ENCODE results near the gene CSTB. TPM values are rescaled to one million over a fixed set of nuclear protein-coding genes. Genes with fewer than 3 reads are reported as not detected.

The CSTB gene
- total RNA-seq, 2 donors from 2014 or later, result 13.3 to 34.7 TPM

- Histone ChIP-seq H3K27me3 (replicated peaks; ENCODE audit: insufficient read depth) (no peaks in the 10 kb centered on the region), H3K27ac (no peak overlapping the region), H3K9me3 (no peaks in the 10 kb centered on the region), H3K36me3 (no peaks in the 10 kb centered on the region), H3K4me1 (replicated peaks) (peaks cover 7% of the 10 kb centered on the region), H3K4me3 (no peak overlapping the region)
- TF ChIP-seq POLR2A (IDR thresholded peaks at IDR 0.05), result no peak
- no peak for TF ChIP-seq CTCF (IDR thresholded peaks at IDR 0.05)
- no peak for TF ChIP-seq POLR2AphosphoS5 (IDR thresholded peaks at IDR 0.05)
- 46% methylated on average over 26 of the region's 26 CpGs for WGBS
- intact Hi-C loops (cut with DNase I), result loop anchor here (1.0 to 10.0 kb wide), 2 partner anchors 125 to 165 kb away; no protein-coding TSS in a partner anchor
- DNase-seq (ENCODE audit: low spot score), result no peak
Observed at GRCh38 chr21:43809853-43810504, 33.9 kb upstream of the CSTB start.

- WGBS, result 54% methylated on average over 16 of the region's 16 CpGs
- peaks cover 7% of the 10 kb centered on the region for H3K4me1 ChIP-seq (replicated peaks)
- intact Hi-C loops (cut with DNase I), result no loop called here
Observed at GRCh38 chr21:43809346-43809799, 33.3 kb upstream of the CSTB start.

GRCh38 chr21:43808832-43809251 lies 32.7 kb upstream of the CSTB start:
- DNase-seq (ENCODE audit: low spot score), result peak; percentile 49
- H3K4me3 ChIP-seq, result no peak overlapping the region
- intact Hi-C loops (cut with DNase I), result no loop called here
- no peak overlapping the region for H3K27ac ChIP-seq
- H3K27me3 ChIP-seq (replicated peaks; ENCODE audit: insufficient read depth), result no peaks in the 10 kb centered on the region
- H3K4me1 ChIP-seq (replicated peaks), result peaks cover 7% of the 10 kb centered on the region
- H3K36me3 ChIP-seq, result no peaks in the 10 kb centered on the region
- TF ChIP-seq POLR2A (IDR thresholded peaks at IDR 0.05) (no peak), POLR2AphosphoS5 (IDR thresholded peaks at IDR 0.05) (no peak), CTCF (IDR thresholded peaks at IDR 0.05) (no peak)
- WGBS, result 54% methylated on average over 22 of the region's 22 CpGs
- no peaks in the 10 kb centered on the region for H3K9me3 ChIP-seq

More at GRCh38 chr21:43809346-43809799, 33.3 kb upstream of the CSTB start:
- no peak for TF ChIP-seq CTCF (IDR thresholded peaks at IDR 0.05)
- no peak for TF ChIP-seq POLR2A (IDR thresholded peaks at IDR 0.05)
- no peak for TF ChIP-seq POLR2AphosphoS5 (IDR thresholded peaks at IDR 0.05)
- no peaks in the 10 kb centered on the region for H3K9me3 ChIP-seq
- H3K27ac ChIP-seq, result no peak overlapping the region
- no peak overlapping the region for H3K4me3 ChIP-seq
- no peak for DNase-seq (ENCODE audit: low spot score)
- no peaks in the 10 kb centered on the region for H3K27me3 ChIP-seq (replicated peaks; ENCODE audit: insufficient read depth)
- H3K36me3 ChIP-seq, result no peaks in the 10 kb centered on the region

GRCh38 chr21:43808367-43808766 lies 32.3 kb upstream of the CSTB start:
- TF ChIP-seq POLR2A (IDR thresholded peaks at IDR 0.05) (no peak), POLR2AphosphoS5 (IDR thresholded peaks at IDR 0.05) (no peak), CTCF (IDR thresholded peaks at IDR 0.05) (no peak)
- no peak overlapping the region for H3K4me3 ChIP-seq
- no peaks in the 10 kb centered on the region for H3K27me3 ChIP-seq (replicated peaks; ENCODE audit: insufficient read depth)
- H3K27ac ChIP-seq, result no peak overlapping the region
- H3K9me3 ChIP-seq, result no peaks in the 10 kb centered on the region
- intact Hi-C loops (cut with DNase I), result no loop called here
- 75% methylated on average over 11 of the region's 18 CpGs for WGBS
- DNase-seq (ENCODE audit: low spot score), result no peak
- H3K36me3 ChIP-seq, result peaks cover 0 to under 1% of the 10 kb centered on the region in 2 donors
- H3K4me1 ChIP-seq (replicated peaks), result peaks cover 7% of the 10 kb centered on the region
